Measurements from ENCODE around the gene CIROP.

Gene CIROP

DNA sequence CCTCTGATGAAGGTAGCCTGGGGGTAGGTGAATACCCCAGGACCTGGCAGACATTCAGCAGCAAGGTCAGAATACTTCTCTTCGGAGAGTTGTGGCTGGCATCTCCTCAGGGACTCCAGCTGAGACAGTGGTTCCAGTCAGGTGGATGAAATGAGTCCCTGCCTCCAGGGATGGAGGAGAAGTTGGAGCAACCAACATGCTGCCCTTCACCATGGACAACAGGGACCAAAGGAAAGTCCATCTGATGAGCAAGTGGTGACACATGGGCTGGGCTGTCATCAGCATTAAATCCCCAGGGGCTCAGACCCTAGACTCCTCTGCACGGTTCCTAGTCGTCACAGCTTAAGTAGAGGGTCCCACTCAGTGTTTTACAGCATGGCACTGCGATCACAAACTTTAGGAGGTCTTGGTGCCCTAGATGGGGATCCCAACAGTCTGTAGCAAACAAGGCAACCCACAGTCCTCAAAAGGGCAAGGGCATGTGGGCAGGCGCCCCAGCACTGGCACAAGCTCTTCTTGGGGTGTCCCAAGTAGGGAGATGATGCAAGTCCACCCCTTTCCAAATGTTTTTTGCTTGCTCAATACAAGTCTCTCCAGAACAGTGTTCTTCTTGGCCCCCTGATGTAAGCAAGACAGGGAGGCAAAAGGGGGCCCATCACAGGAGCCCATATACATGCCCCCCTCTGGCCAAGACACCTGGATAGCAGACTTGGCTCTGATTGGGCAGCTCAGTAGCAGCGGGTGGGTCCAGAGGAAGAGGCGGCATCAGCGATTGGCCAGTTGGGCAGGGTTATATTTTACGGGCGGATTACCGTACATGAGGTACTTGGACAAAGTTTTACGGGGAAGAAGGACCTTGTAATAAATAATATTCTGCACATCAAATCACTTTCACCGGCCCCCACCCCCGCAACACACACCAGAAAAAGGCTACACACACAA lies 36.7 kb downstream of the CIROP start:
- no peak for DNase-seq (ENCODE audit: low read depth, low spot score)

DNA sequence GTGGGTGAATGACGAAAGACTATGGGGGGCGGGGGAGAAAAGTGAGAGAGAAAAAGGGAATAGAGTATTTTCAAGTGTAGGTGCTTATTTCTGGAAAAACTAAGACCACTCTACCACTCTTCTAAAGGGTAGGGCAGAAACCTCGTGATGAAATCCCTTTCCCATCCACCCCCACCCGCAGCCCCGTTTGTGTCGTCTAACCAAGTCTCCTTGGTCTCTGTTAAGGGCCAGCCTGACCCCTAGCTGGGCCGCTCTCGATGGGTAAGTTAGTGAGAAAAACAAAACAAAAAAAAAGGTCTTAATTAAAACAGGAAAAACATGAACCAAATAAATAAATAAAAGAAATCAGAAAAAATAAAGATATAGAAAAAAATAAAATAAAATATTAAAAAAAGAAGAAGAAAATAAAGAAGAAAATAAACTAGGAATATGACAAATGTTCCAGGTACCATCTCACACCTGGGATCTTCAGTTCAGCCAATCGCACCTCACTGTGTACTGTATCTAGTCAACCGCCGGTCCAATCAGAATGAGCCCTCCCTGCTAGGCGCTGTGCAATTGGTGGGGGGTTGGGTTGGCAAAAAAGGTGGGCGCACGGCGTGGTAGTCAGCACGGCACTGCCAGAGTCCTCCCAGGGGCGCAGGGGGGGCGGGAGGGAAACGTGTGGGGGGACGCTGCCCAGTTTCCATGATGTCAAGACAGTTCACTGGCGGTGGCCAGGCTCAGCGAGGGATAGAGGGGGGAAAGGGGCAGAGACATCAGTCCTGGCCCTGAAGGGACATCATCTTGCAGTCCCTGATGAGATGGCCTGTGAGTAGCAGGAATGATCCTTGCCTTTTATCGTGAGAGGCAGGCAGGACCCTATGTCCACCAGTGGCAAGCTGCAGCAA lies 37.7 kb downstream of the CIROP start:
- no peak for DNase-seq (ENCODE audit: low read depth, low spot score)

DNA sequence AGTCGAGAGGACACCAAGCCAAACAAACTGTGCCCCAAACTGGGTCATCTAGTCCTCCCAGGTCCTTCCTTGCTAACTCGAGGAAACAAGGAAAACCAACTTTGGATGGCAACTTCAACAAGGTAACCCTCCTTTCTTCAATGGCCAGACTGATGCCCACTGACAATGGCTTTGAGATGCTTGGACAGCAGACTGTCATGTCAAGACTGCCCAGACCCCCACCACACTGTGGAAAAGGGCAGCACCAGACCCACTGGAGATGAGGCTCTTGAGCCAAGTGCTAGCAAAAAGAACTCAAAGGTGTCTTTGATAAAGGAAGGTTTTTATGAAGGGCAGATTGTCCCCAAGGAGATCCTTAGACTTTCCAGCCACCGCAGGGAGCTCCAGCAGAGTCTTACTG lies 38.4 kb downstream of the CIROP start:
- no peak for DNase-seq (ENCODE audit: low read depth, low spot score)

DNA sequence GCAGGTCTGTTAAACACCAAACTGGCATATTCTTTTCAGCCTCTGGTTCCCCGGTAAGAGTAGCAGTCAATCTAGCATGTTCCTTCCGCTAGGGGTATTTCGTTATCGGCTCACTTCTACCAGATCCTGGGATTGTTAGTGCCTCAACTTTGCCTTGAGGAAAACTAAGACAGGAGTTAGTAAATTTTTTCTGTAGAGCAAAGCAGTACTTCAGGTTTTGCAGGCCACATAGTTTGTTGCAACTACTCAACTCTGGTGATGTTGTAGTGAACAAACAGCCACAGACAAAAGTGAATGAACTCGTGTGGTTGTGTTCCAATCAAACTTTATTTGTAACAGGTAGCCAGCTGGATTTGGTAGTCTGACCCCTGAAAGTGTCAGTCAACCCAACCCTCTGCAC lies 41.2 kb downstream of the CIROP start:
- DNase-seq (ENCODE audit: low read depth, low spot score) = no peak

DNA sequence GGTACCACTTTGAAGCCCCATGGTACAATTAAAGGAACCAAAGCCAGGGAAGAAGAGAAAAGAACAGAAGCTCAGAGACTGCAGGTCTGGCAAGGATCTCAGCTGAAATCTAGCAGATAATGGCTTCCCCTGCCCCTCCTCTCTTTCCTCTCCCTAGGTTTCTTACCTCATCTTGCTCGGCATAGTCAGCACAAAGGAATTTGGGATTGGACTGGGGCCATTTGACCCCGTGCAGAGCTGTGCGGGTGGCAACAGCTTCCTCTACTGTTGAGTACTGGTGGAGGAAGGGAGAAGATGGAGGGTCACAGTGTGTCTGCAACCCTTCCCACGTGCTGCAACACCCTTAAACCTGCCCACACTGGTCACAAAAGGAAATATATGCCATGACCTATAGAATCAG lies 42.8 kb downstream of the CIROP start:
- no peak for DNase-seq (ENCODE audit: low read depth, low spot score)

DNA sequence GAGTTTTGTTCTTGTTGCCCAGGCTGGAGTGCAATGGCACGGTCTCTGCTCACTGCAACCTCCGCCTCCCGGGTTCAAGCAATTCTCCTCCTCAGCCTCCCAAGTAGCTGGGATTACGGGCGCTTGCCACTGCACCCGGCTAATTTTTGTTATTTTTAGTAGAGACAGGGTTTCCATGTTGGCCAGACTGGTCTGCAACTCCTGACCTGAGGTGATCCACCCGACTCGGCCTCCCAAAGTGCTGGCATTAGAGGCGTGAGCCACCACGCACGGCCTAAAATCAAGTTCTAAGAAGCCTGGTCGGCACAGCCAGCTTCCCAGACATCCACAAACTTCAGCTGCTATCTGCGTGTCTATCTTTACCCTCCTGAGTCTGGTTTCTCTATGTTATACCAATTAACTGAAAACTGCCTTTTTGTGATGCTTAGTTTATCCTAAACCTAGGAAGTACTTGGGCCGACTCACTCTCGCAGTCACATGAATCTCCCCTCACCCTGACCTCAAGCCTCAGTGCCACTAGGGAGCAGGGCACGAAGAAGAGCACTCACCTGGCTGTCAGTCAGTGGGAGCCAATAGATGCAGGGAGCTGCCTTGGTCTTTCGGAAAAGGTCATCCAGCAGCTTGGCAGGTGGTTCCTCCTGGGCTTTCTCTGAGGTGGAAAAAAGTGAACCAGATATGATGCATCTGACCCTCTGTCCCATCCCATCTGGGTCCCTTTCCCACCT lies 44.1 kb downstream of the CIROP start:
- no peak for DNase-seq (ENCODE audit: low read depth, low spot score)

DNA sequence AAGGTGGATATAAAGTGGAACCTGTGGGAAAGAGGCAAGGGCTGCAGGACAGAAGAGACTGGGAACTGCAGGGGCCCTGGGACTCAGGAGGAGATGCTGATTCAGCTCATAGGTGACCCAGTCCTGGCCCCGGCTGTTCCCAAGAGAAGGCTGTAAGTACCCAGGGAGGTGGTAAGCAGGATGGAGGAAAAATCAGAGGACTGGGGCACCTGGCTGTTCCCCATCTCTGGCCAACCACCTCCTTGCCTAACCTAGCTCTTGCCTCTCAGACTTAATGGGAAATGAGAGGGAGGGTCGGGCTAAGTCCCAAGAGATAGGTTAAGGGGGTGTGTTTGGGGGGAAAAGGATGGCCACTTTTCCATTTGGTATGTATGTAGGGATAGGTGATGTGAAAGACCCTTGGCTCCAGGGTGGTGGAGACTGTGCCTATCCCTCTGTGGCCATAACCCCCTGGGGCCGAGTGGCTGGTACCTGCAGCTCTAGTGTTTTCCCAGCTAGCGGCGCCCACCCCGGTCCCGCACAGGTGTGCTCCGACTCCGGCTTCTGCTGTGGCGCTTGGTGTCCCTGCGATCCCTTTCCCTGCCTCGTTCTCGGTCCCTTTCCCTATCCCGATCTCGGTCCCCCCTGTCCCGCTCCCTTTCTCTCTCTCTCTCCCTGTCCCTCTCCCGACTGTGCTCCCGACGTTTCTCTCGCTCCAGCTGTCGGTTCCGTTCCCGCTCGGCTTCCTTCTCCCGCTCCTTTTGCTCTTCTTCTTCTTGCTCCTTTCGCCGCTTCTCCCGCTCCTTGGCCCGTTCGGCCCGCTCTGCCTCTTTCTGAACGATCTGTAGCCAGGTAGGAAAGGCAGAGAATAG lies 45.9 kb downstream of the CIROP start:
- DNase-seq (ENCODE audit: low read depth, low spot score) = no peak

DNA sequence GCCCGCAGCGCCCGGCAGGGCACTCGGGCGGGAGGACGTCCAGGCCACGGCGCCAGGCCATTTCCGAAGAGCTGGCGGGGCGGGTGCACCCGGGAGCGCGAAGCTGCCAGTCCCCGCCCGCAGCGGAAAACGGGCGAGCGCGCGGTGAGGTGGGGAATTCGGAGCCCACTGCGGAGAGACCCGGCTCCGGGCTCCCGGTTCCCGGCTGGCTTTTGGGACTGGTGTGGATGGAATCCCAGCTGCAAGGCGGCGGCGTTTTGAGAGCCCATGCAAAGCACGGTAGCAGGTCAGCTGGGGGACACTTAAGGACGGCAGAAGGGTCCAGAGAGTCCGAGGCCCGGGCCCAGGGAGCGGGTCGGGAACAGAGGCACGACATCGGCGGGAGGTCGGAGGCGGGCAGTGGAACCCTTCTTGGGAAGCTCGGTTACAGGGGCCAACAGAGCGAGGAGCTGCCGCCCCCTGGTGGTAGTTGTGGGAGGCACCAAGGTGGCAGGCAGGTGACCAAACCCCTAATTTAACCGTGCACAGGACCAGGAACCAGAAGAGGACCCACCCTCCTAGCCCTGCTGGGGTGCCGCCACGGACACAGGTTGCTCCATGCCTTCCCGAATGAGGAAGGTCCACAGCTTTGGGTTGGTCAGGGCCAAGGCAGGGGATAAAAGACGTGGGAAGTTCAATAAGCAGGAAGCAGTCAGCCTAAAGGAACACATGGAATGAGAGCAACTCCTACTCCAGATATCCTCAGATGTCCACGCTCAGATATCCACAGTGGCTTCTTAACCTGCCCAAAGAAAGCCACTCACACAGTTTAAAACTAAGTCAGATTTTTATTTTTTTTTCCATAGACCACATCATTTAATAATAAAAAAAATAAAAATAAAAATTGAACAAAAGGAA lies 46.8 kb downstream of the CIROP start:
- peak; percentile 60 for DNase-seq (ENCODE audit: low read depth, low spot score)

DNA sequence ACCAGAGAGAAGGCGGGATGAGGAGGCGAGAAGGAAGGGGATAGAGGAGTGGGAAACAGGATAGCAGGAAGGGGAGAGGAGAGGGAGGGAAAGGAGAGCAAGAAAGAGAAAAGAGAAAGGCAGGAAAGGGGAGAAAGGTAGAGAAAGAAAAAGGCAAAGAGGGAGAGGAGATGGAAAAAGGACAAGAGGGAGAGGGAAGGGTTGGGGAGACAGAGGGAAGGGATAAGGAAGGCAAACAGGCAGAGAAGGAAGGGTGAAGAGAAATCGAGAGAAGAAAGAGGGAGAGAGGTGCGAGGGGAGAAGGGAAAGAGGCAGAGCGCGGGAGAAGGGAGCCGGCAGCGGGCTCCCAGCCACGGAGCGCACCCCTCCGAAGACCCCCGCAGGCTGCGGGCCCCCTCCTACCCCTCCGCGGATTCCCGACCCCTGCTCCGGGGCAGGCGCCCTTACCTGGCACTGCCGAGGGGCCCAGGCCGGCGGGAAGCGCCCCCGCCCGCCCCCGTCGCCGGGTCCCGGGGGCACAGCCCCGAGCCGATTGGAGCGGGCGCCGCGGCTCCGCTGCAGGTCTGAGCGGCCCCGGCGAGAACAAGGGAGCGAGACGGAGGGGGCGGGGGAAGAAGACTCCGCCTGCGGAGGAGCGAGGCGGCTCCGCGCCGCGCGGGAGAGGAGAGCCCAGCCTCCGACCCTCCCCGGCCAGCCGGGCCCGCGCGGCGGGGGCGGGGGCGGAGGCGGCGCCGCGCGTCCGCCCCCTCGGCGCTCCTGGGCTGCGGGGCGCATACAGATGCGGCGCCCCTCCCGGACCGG lies 47.6 kb downstream of the CIROP start, which contains the start of gene CDH24:
TSS of gene CDH24 (minus strand) at position 565 of the 801 bp plus-strand sequence. CDS start 1,787 bp downstream, outside the sequence.
- no peak for DNase-seq (ENCODE audit: low read depth, low spot score)

DNA sequence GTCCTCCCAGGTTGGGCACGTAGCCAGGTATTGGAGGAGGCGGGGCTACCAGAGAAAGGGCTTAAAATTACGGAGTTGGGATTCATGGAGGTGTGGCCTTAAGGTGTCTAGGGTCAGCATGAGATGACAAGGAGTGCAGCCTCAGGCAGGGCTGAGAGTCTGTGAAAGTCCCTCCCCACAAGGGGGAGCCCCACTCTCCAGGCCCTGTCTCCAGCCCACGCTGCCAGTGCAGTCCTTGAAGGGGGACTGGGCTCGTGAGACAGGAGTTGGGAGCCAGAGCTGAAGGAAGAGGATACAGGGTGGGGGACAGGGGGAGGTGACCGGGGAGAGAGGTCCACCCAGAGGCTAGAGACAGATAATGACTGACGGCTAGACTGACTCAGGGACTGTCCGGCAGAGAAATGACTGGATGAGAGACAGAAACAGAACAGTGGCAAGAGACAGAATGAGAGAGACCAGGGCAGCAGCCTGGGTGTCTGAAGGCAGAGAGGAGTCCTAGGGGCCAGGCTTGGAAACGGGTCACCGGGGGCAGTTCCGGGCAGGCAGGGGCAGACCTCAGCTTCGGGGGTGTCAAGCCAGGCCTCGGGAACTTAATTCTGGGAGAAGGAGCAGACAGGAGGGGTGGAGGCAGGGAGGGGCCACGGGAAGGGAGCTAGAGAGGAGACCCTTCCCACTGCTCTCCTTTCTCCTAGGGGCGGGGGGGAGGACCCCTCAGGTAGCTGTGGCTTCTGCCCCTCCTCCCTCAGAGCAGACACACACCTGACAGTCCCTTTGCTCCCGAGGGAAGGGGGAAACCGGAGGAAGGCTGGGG lies 48.4 kb downstream of the CIROP start:
- peak; percentile 68 for DNase-seq (ENCODE audit: low read depth, low spot score)

DNA sequence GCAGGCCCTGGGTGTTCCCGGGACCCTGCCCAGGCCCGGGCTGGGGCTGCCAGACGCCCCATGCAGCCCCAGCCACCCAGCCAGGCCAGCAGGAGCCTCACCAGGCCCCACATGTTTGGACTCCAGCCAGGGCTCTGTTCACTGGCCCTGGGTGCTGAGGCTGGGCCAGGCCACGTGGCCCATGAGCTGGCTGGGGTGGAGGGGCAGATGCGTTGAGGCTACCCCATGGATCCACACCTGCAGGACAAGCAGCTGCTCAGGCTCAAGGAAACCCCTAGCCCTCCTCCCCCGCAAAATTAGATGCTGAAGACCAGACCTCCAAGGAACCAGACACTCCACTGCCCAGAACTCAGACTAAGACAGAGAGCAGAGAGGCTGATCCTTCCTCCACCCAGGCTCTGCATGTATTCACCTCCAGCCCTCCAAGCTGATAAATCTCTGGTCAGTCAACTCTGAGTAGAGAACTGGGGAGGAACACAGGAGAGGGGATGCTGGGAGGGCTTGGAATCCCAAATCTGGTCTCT lies 49.1 kb downstream of the CIROP start:
- DNase-seq (ENCODE audit: low read depth, low spot score) = no peak

DNA sequence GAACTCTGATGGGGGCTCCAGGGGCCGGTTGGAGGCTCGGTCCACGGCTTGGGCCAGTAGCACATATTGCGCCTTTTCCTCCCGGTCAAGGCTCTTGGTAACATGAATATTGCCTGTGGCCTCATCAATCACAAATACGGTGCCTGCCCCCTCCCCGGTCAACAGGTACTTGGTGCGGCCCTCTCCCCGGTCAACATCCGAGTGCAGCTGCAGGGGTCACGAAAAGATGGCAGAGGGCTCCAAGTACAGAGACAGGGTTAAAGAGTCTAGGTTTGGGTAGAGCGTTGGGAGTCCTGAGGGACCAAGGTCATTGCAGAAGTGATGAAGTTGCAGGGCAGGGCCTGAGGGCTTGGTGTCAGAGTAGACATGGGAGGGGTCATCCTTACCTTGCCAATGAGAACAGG lies 49.6 kb downstream of the CIROP start:
- no peak for DNase-seq (ENCODE audit: low read depth, low spot score)

DNA sequence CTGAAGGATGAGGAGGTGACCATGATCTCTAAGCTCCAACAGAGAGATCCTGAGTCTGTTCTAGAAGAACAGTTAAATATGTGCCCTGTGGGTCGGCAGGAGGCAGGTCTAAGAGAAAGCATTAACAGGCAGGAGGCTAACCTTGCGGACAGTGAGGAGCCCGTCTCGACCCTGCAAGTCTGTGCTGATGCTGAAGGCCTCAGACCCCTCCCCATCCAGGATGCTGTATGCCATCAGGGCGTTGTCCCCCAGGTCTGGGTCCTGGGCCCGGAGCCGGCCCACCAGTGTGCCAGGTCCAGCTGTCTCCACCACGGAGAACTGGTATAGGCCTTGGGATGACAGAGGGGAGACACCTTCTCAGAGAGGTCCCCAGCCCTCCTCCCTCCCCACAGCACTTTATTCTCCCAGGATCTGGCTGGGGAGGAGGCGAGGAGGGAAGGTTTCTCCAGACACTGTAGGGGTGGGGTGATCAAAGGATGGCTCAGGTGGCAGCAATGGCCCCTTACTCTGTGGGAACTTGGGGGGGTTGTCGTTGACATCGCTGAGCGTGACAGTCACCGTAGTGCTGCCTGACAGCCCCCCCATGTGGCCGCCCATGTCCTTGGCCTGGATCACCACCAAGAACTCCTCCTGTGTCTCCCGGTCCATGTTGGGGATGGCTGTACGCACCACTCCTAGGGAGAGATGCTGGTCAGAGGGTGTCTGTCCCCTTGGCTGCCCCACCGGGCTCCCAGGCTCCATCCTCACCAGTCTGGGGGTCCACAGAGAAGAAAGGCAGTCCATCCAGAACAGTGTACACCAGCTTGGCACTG lies 50.6 kb downstream of the CIROP start:
- DNase-seq (ENCODE audit: low read depth, low spot score) = no peak

DNA sequence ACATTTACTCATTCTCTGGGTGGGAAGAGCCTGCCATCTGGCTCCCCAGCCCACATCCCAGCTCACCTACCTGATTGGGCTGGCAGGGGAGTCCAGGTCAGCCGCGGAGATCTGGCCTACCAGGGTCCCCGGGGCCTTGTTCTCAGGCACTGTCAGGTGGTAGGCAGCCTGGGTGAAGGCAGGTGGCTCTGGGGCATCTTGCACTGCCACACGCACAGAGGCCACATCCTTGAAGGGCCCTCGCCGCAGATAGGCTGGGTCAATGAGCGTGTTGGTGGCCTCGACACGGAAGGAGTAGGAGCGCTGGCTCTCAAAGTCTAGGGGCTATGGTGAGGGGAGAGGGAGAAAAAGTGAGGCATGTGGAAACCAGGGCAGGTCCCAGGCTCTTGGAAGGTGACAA lies 51.4 kb downstream of the CIROP start:
- DNase-seq (ENCODE audit: low read depth, low spot score) = no peak

DNA sequence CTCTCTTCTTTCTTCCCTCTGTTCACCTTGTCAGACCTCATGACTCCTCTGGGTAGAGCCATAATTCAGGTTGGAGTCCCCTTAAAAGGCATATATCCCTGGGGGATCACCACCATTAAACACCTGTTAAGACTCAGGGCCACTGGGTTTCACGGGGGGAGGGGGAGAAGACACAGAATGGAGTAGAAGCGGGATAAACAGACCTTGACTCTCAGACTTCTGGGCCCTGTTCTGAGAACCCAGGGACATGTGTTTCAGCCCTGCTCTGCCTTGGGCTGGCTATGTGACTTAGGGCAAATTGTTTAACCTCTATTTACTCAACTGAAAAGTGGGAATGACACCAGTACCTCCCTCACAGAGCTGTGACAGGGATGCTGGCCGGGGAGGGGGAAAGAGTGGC lies 52.1 kb downstream of the CIROP start:
- no peak for DNase-seq (ENCODE audit: low read depth, low spot score)

DNA sequence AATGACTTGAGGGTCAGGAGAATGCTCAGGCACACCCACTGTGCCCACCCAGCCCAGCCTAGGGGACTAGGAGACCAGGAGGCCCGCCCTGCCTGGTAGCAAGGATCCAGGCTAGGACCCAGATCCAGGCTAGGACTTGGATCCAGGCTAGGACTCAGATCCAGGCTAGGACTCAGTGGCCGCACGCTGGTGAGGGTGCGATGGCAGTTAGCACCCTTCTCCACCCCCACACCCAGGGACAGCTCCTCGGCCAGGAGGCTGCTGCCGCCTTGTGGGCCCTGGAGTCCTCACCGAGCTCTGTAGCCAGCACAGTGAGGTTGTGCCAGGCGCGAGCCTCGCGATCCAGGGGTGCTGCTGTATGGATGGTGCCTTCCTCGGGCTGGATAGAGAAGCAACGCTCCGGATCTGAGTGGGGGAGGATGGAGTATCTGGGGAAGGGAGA lies 52.6 kb downstream of the CIROP start:
- no peak for DNase-seq (ENCODE audit: low read depth, low spot score)

Data from iPS DF 19.7 (cell line).